SU-DHL-6 (cell line): ENCODE data around the gene MSS51.

Experiments used
- H2AFZ ChIP-seq: fragments of 200-600 bp; sonication (generic); 2 replicates; pipeline ENCODE4 v1.6.1; 2014; ENCODE audit warnings: low read depth, mild to moderate bottlenecking, moderate library complexity, mixed read lengths, antibody characterized with exemption, low read length; ENCODE audit not compliant: severe bottlenecking
- H3F3A ChIP-seq: fragments of 200-600 bp; shearing (Covaris generic); 2 replicates; pipeline ENCODE4 v1.6.0; 2016; ENCODE audit warnings: antibody characterized with exemption, mild to moderate bottlenecking; ENCODE audit not compliant: insufficient read depth
- H3K27ac ChIP-seq: fragments of 200-600 bp; sonication (generic); 2 replicates; pipeline ENCODE4 v1.5.1; 2016; ENCODE audit warnings: low read depth, mild to moderate bottlenecking, low read length, moderate library complexity, mixed read lengths
- H3K27me3 ChIP-seq: fragments of 200-600 bp; sonication (generic), shearing (Covaris generic); 2 replicates; pipeline ENCODE4 v1.6.0; 2014; ENCODE audit warnings: mild to moderate bottlenecking, low read length
- H3K36me3 ChIP-seq: fragments of 200-600 bp; sonication (generic); 2 replicates; pipeline ENCODE4 v1.6.1; 2014; ENCODE audit warnings: mild to moderate bottlenecking, low read length, mixed read lengths
- H3K4me2 ChIP-seq: fragments of 300-600, 200-600 bp; shearing (Covaris generic), sonication (generic); 2 replicates; pipeline ENCODE4 v1.6.0; 2014; ENCODE audit warnings: low read length, low read depth, mild to moderate bottlenecking; ENCODE audit not compliant: poor library complexity, severe bottlenecking
- H3K4me3 ChIP-seq: fragments of 200-600 bp; sonication (generic); 2 replicates; pipeline ENCODE4 v1.5.1; 2014; ENCODE audit warnings: antibody characterized with exemption, low read length, mild to moderate bottlenecking, mixed read lengths; ENCODE audit not compliant: insufficient read depth, poor library complexity, severe bottlenecking
- H3K79me2 ChIP-seq: fragments of 200-600 bp; sonication (generic); 2 replicates; pipeline ENCODE4 v1.6.1; 2014; ENCODE audit warnings: mild to moderate bottlenecking, low read length, moderate library complexity; ENCODE audit not compliant: insufficient read depth
- H3K9ac ChIP-seq: fragments of 200-600 bp; sonication (generic); 2 replicates; pipeline ENCODE4 v1.7.0; 2014; ENCODE audit warnings: mild to moderate bottlenecking, low read length
- H3K9me2 ChIP-seq: fragments of 200-600 bp; sonication (generic); replicated peaks from 2 replicates; pipeline ENCODE4 v1.6.1; 2014; ENCODE audit warnings: low read length; ENCODE audit not compliant: insufficient read depth
- H3K9me3 ChIP-seq: fragments of 200-600 bp; sonication (generic); 2 replicates; pipeline ENCODE4 v1.6.1; 2014; ENCODE audit warnings: low read length, mixed read lengths; ENCODE audit not compliant: insufficient read depth
- H4K20me1 ChIP-seq: fragments of 200-600 bp; sonication (generic); 2 replicates; pipeline ENCODE4 v1.6.1; 2014; ENCODE audit warnings: low read depth, mild to moderate bottlenecking, antibody characterized with exemption, low read length, moderate library complexity, mixed read lengths
- EZH2phosphoT487 ChIP-seq: fragments of 200-600 bp; sonication (generic), shearing (Covaris generic); conservative IDR thresholded peaks from 2 replicates; pipeline ENCODE4 v1.6.1; 2018; ENCODE audit warnings: mild to moderate bottlenecking, antibody characterized with exemption, low read length, moderate library complexity, mixed read lengths
- TF ChIP-seq, protein P1 (sequence below): fragments of 200-600 bp; sonication (generic); IDR thresholded peaks from one replicate; pipeline ENCODE4 v1.5.1; 2017; ENCODE audit warnings: antibody characterized with exemption, mild to moderate bottlenecking, low read length, moderate library complexity; ENCODE audit not compliant: insufficient read depth, poor library complexity, severe bottlenecking

MSS51 gene

DNA sequence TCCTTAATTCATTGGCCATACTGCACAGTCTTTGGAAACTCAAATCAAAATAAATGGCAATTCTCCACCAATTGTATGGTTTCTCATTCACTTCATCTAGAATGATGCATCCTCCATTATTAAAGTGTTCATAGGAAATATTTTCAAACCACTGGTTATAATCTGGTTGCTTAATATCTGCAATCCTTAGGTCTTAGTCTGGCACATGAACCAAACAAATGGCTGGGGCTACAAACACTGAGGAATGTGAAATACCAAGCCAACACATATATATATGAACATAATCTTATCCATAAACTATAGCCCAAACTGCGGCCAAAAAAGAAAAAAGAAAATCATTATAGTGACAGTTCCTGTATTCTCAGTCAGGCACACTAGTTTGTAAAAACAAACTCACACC, 5.7 kb upstream of the MSS51 start:
- Histone ChIP-seq H3K9me2 (no peaks in the 10 kb centered on the region), H3K9me3 (no peaks in the 10 kb centered on the region), H3K27me3 (no peaks in the 10 kb centered on the region), H3F3A (peaks cover 9% of the 10 kb centered on the region), H3K36me3 (peaks cover 17% of the 10 kb centered on the region; the same call in 1 of the 2 replicates), H3K4me3 (no peak overlapping the region), H2AFZ (no peak overlapping the region), H3K79me2 (no peaks in the 10 kb centered on the region), H3K4me2 (no peak overlapping the region), H4K20me1 (no peaks in the 10 kb centered on the region), H3K27ac (no peak overlapping the region), H3K9ac (no peak overlapping the region)
- TF ChIP-seq, protein P1, sequence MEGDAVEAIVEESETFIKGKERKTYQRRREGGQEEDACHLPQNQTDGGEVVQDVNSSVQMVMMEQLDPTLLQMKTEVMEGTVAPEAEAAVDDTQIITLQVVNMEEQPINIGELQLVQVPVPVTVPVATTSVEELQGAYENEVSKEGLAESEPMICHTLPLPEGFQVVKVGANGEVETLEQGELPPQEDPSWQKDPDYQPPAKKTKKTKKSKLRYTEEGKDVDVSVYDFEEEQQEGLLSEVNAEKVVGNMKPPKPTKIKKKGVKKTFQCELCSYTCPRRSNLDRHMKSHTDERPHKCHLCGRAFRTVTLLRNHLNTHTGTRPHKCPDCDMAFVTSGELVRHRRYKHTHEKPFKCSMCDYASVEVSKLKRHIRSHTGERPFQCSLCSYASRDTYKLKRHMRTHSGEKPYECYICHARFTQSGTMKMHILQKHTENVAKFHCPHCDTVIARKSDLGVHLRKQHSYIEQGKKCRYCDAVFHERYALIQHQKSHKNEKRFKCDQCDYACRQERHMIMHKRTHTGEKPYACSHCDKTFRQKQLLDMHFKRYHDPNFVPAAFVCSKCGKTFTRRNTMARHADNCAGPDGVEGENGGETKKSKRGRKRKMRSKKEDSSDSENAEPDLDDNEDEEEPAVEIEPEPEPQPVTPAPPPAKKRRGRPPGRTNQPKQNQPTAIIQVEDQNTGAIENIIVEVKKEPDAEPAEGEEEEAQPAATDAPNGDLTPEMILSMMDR, result no peak
- TF ChIP-seq EZH2phosphoT487, result no peak

DNA sequence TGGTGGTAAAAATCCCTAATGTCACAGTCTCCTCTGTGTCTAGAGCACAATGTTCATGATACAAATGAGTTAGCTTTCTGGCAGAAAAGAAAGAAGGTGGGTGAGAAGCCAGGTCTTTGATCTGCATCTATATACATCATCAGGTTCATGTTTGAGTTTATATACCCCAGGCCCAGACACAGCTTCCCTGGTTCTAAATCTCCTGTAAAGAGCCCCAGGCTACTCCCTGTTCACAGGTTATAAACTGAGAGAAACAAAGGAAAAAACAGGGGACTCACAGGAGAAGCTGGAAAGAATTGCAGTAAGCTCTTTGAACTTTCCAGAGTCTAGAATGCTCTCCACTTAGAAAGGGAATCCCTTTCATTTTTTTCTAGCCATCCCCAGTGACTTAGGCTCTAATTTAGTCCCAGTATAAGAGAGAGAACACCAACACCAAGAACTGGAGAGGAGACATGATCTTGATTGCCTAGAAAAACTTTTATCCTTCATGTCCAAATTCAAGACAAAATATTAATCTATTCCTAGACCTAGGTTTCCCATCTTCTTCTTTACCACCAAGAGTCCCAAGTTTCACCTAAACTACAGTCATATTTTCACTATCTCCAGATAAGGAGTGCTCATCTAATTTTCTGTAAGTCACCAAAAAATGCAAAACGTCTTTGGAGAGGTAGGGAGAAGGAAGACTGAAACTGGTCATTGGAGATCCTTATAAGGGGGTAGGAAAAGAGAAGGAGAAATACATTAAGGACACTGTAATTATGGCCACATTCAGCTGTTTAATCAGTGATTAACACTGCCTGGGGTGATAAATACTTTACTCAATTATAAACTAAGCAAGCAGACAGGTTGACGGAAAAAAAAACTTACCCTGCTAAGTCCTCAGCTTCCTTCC, 469 bp downstream of the MSS51 start:
- Histone ChIP-seq H3K9ac (no peak overlapping the region), H4K20me1 (no peaks in the 10 kb centered on the region), H3K27me3 (no peaks in the 10 kb centered on the region), H2AFZ (no peak overlapping the region), H3K9me2 (no peaks in the 10 kb centered on the region), H3K4me2 (no peak overlapping the region), H3K36me3 (peaks cover 18% of the 10 kb centered on the region; the same call in 1 of the 2 replicates), H3K79me2 (no peaks in the 10 kb centered on the region), H3F3A (peaks cover 3% of the 10 kb centered on the region; the same call in 1 of the 2 replicates), H3K4me3 (no peak overlapping the region), H3K9me3 (no peaks in the 10 kb centered on the region), H3K27ac (no peak overlapping the region)
- TF ChIP-seq, protein P1, result no peak
- TF ChIP-seq EZH2phosphoT487, result no peak

DNA sequence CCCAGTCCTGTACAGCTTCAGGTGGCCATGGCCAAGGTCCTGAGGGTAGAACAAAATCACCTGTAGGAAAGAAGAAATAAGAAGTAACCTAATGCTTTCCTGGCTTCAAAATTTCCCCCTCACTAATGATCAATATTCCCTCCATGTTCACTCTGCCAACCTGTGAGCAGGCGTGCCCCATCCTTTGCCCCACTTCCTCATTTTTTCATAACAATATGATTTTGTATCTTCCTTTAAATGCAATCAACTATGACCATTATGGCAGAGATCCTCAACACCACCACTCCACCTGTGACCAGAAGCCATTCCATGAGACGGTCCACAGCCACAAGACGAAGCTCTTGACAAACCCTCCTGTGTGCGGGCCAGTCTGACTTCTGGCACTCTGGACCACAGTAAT, 7.0 kb downstream of the MSS51 start:
- no peak overlapping the region for H3K4me3 ChIP-seq
- H3K9me3 ChIP-seq, result no peaks in the 10 kb centered on the region
- H3K36me3 ChIP-seq, result peaks cover 5% of the 10 kb centered on the region; the same call in 1 of the 2 replicates
- TF ChIP-seq, protein P1, result no peak
- TF ChIP-seq EZH2phosphoT487, result no peak
- no peaks in the 10 kb centered on the region for H3K9me2 ChIP-seq
- no peaks in the 10 kb centered on the region for H3K27me3 ChIP-seq
- H3K4me2 ChIP-seq, result no peak overlapping the region
- H3K9ac ChIP-seq, result no peak overlapping the region
- H4K20me1 ChIP-seq, result no peaks in the 10 kb centered on the region
- no peaks in the 10 kb centered on the region for H3F3A ChIP-seq
- no peak overlapping the region for H3K27ac ChIP-seq
- no peak overlapping the region for H2AFZ ChIP-seq
- no peaks in the 10 kb centered on the region for H3K79me2 ChIP-seq
